Measurements from ENCODE around the gene SH3BP5L. TPM values are rescaled to one million over a fixed set of nuclear protein-coding genes. Genes with fewer than 3 reads are reported as not detected.

Gene SH3BP5L
- total and polyA plus RNA-seq, 2 of the 13 experiments (the other 11 are each of a cell fraction or from before 2014, with no cell fraction given): 10.3 to 14.9 TPM

- TF ChIP-seq TFDP2 (CRISPR knock-in tag; IDR thresholded peaks at IDR 0.05): peak; percentile 54; the same call in 1 of the 2 replicates
- no peak for TF ChIP-seq PRMT3 (CRISPR knock-in tag; IDR thresholded peaks at IDR 0.05; ENCODE audit: borderline replicate concordance, low read depth)
- TF ChIP-seq TRIM22 (IDR thresholded peaks at IDR 0.05): no peak
- TF ChIP-seq ZNF530 (CRISPR knock-in tag; IDR thresholded peaks at IDR 0.05; ENCODE audit: low read depth): no peak
- TF ChIP-seq RBM39 (IDR thresholded peaks at IDR 0.05; ENCODE audit: low read depth, low read length, poor library complexity, severe bottlenecking): no peak
- peak; percentile 59 for TF ChIP-seq POLR2AphosphoS5 (IDR thresholded peaks at IDR 0.05; ENCODE audit: low read depth, low read length)
- TF ChIP-seq SOX6 (IDR thresholded peaks at IDR 0.05): no peak
- TF ChIP-seq SOX6 (CRISPR knock-in tag; IDR thresholded peaks at IDR 0.05): peak; percentile 51
- TF ChIP-seq ZNF878 (CRISPR knock-in tag; IDR thresholded peaks at IDR 0.05): no peak
- no peak for TF ChIP-seq ZNF546 (CRISPR knock-in tag; conservative IDR thresholded peaks at IDR 0.05)
- TF ChIP-seq HBP1 (CRISPR knock-in tag; IDR thresholded peaks at IDR 0.05; ENCODE audit: low read depth): no peak
- TF ChIP-seq RNF2 (conservative IDR thresholded peaks at IDR 0.05; ENCODE audit: low read depth): 0 out of 2 replicates have a peak, but pooled peaks have one; percentile 20
- peak; percentile 60; the same call in 1 of the 2 replicates for TF ChIP-seq HOXA5 (CRISPR knock-in tag; IDR thresholded peaks at IDR 0.05)
- TF ChIP-seq AHDC1 (CRISPR knock-in tag; IDR thresholded peaks at IDR 0.05; ENCODE audit: borderline replicate concordance): 0 out of 2 replicates have a peak, but pooled peaks have one; percentile 31
- no peak for TF ChIP-seq ZNF460 (CRISPR knock-in tag; IDR thresholded peaks at IDR 0.05; ENCODE audit: borderline replicate concordance)
- TF ChIP-seq GPBP1L1 (CRISPR knock-in tag; IDR thresholded peaks at IDR 0.05): no peak
- no peak for TF ChIP-seq SETDB1 (CRISPR knock-in tag; IDR thresholded peaks at IDR 0.05; ENCODE audit: borderline replicate concordance)
Measured at GRCh38 chr1:248862998-248863881, 37.5 kb upstream of the SH3BP5L start (continued).
